ENCODE measurements around the gene MKRN1.

- TF ChIP-seq CTCF (IDR thresholded peaks at IDR 0.05) = no peak
- no peak for TF ChIP-seq POLR2A (IDR thresholded peaks at IDR 0.05)
These were observed 60.7 kb downstream of the MKRN1 start for GRCh38 chr7:140418653-140419052.
